ENCODE measurements around the gene NTN1.

The NTN1 gene

GRCh38 chr17:9224485-9224884 is 203.2 kb downstream of the NTN1 start:
- no peak overlapping the region for H4K12ac ChIP-seq (ENCODE audit: low read depth, low read length)
- no peak overlapping the region for H3K4me2 ChIP-seq (ENCODE audit: low read length)
- no peak overlapping the region for H3K27ac ChIP-seq (ENCODE audit: low read depth, low read length)
- no peaks in the 10 kb centered on the region for H3K36me3 ChIP-seq (ENCODE audit: control insufficient read depth in 1 of 2, insufficient read depth in 2 of 2, low read length in 2 of 2)
- no peak overlapping the region for H3K14ac ChIP-seq (ENCODE audit: low read length)
- no peak overlapping the region for H3K9ac ChIP-seq (ENCODE audit: low read length)
- H3K18ac ChIP-seq (ENCODE audit: low read length) = no peak overlapping the region
- no peak overlapping the region for H4K91ac ChIP-seq (ENCODE audit: low read depth, low read length)
- DNase-seq = peak; percentile 33 to 52
- H3K79me1 ChIP-seq (ENCODE audit: low read length) = peaks cover 5% of the 10 kb centered on the region
- H2AK5ac ChIP-seq (ENCODE audit: low read length) = no peak overlapping the region
- peaks cover 10 to 11% of the 10 kb centered on the region in 2 experiments for H3K4me1 ChIP-seq (ENCODE audit: control insufficient read depth in 1 of 2, insufficient read depth in 2 of 2, low read length in 2 of 2)
- peaks cover 10% of the 10 kb centered on the region for H3K9me3 ChIP-seq (ENCODE audit: insufficient read depth, low read depth, low read length)
- no peak overlapping the region for H2BK5ac ChIP-seq (ENCODE audit: low read depth, low read length, poor library complexity)
- H3K27me3 ChIP-seq (ENCODE audit: insufficient read depth, low read length) = no peaks in the 10 kb centered on the region
- H4K8ac ChIP-seq (ENCODE audit: low read depth, low read length) = no peak overlapping the region
- H3K4ac ChIP-seq (ENCODE audit: low read depth, low read length) = no peak overlapping the region
- WGBS (ENCODE audit: extremely low coverage, insufficient coverage, insufficient read length) = no CpG with 5 or more reads among the region's 7 CpGs
- no peak overlapping the region for H3K23ac ChIP-seq (ENCODE audit: low read length)
- no peak overlapping the region for H2BK120ac ChIP-seq (ENCODE audit: insufficient read depth, low read length, poor library complexity)
- H3K4me3 ChIP-seq (ENCODE audit: low read depth, low read length) = no peak overlapping the region
- H2AFZ ChIP-seq (ENCODE audit: insufficient read depth, low read length, poor library complexity) = no peak overlapping the region
- H2BK12ac ChIP-seq (ENCODE audit: low read length) = no peak overlapping the region
- H3K79me2 ChIP-seq (ENCODE audit: control insufficient read depth, insufficient read depth, low read length, poor library complexity) = no peaks in the 10 kb centered on the region

- Histone ChIP-seq H3K9ac (ENCODE audit: low read length) (no peak overlapping the region), H3K18ac (ENCODE audit: low read length) (no peak overlapping the region), H3K4me2 (ENCODE audit: low read length) (no peak overlapping the region), H3K23ac (ENCODE audit: low read length) (no peak overlapping the region), H3K4me1 (ENCODE audit: control insufficient read depth in 1 of 2, insufficient read depth in 2 of 2, low read length in 2 of 2) (peaks cover 0 to 1% of the 10 kb centered on the region in 2 experiments), H3K14ac (ENCODE audit: low read length) (no peak overlapping the region), H3K4ac (ENCODE audit: low read depth, low read length) (no peak overlapping the region), H3K9me3 (ENCODE audit: insufficient read depth, low read depth, low read length) (peaks cover 10% of the 10 kb centered on the region), H3K4me3 (ENCODE audit: low read depth, low read length) (no peak overlapping the region), H2BK12ac (ENCODE audit: low read length) (no peak overlapping the region), H3K27me3 (ENCODE audit: insufficient read depth, low read length) (no peaks in the 10 kb centered on the region), H3K36me3 (ENCODE audit: control insufficient read depth in 1 of 2, insufficient read depth in 2 of 2, low read length in 2 of 2) (no peaks in the 10 kb centered on the region), H2BK120ac (ENCODE audit: insufficient read depth, low read length, poor library complexity) (no peak overlapping the region), H2BK5ac (ENCODE audit: low read depth, low read length, poor library complexity) (no peak overlapping the region), H2AFZ (ENCODE audit: insufficient read depth, low read length, poor library complexity) (no peak overlapping the region), H4K12ac (ENCODE audit: low read depth, low read length) (no peak overlapping the region), H4K8ac (ENCODE audit: low read depth, low read length) (no peak overlapping the region), H3K79me2 (ENCODE audit: control insufficient read depth, insufficient read depth, low read length, poor library complexity) (no peaks in the 10 kb centered on the region), H4K91ac (ENCODE audit: low read depth, low read length) (no peak overlapping the region), H3K79me1 (ENCODE audit: low read length) (no peaks in the 10 kb centered on the region), H3K27ac (ENCODE audit: low read depth, low read length) (no peak overlapping the region), H2AK5ac (ENCODE audit: low read length) (no peak overlapping the region)
- WGBS (ENCODE audit: extremely low coverage, insufficient coverage, insufficient read length) = no CpG with 5 or more reads among the region's 32 CpGs
- DNase-seq = no peak
Observed at GRCh38 chr17:9225305-9226101, 204.2 kb downstream of the NTN1 start.

DNA sequence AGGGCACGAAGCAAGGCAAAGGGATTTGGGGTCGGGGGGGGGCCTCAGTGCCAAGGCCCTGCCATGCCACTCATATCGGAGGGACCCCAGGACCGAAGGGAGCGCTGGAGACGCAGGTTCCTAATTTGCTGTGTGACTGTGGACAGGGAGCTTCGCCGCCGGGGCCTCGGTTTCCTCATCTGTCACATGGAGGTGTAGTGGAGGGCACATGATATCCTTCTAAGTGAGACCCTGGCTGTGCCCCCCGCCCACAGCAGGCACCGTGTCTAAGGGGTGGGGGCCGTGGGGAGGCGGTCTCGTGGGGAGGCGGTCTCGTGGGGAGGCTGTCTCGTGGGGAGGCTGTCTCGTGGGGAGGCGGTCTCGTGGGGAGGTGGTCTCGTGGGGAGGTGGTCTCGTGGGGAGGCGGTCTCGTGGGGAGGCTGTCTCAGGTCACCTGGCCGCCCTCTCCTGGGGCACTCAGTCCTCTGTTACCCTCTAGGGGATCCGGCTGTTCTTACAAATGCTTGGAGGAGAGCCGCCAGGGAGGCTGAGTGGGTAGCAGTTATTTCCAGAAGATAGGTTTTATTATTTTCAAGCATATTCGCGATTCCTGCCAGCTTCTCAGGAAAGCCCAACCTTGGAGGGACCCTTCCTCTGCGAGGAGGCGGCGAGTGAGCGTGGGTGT is 205.0 kb downstream of the NTN1 start:
- H2AK5ac ChIP-seq (ENCODE audit: low read length) = no peak overlapping the region
- H3K79me2 ChIP-seq (ENCODE audit: control insufficient read depth, insufficient read depth, low read length, poor library complexity) = no peaks in the 10 kb centered on the region
- H2BK5ac ChIP-seq (ENCODE audit: low read depth, low read length, poor library complexity) = no peak overlapping the region
- DNase-seq = no peak
- no CpG with 5 or more reads among the region's 34 CpGs for WGBS (ENCODE audit: extremely low coverage, insufficient coverage, insufficient read length)
- H3K23ac ChIP-seq (ENCODE audit: low read length) = no peak overlapping the region
- H3K4ac ChIP-seq (ENCODE audit: low read depth, low read length) = no peak overlapping the region
- no peak overlapping the region for H3K4me2 ChIP-seq (ENCODE audit: low read length)
- no peak overlapping the region for H3K14ac ChIP-seq (ENCODE audit: low read length)
- H4K91ac ChIP-seq (ENCODE audit: low read depth, low read length) = no peak overlapping the region
- no peaks in the 10 kb centered on the region for H3K36me3 ChIP-seq (ENCODE audit: control insufficient read depth in 1 of 2, insufficient read depth in 2 of 2, low read length in 2 of 2)
- H3K9ac ChIP-seq (ENCODE audit: low read length) = no peak overlapping the region
- H3K27me3 ChIP-seq (ENCODE audit: insufficient read depth, low read length) = no peaks in the 10 kb centered on the region
- H2BK12ac ChIP-seq (ENCODE audit: low read length) = no peak overlapping the region
- peaks cover 10% of the 10 kb centered on the region for H3K9me3 ChIP-seq (ENCODE audit: insufficient read depth, low read depth, low read length)
- H4K12ac ChIP-seq (ENCODE audit: low read depth, low read length) = no peak overlapping the region
- no peaks in the 10 kb centered on the region for H3K79me1 ChIP-seq (ENCODE audit: low read length)
- H4K8ac ChIP-seq (ENCODE audit: low read depth, low read length) = no peak overlapping the region
- H3K18ac ChIP-seq (ENCODE audit: low read length) = no peak overlapping the region
- H2AFZ ChIP-seq (ENCODE audit: insufficient read depth, low read length, poor library complexity) = no peak overlapping the region
- H3K4me1 ChIP-seq (ENCODE audit: control insufficient read depth in 1 of 2, insufficient read depth in 2 of 2, low read length in 2 of 2) = no peaks in the 10 kb centered on the region
- H3K4me3 ChIP-seq (ENCODE audit: low read depth, low read length) = no peak overlapping the region
- H3K27ac ChIP-seq (ENCODE audit: low read depth, low read length) = no peak overlapping the region
- H2BK120ac ChIP-seq (ENCODE audit: insufficient read depth, low read length, poor library complexity) = no peak overlapping the region

- Histone ChIP-seq H3K9me3 (ENCODE audit: insufficient read depth, low read depth, low read length) (peaks cover 10% of the 10 kb centered on the region), H3K14ac (ENCODE audit: low read length) (no peak overlapping the region), H3K23ac (ENCODE audit: low read length) (no peak overlapping the region), H3K36me3 (ENCODE audit: control insufficient read depth in 1 of 2, insufficient read depth in 2 of 2, low read length in 2 of 2) (no peaks in the 10 kb centered on the region), H2BK120ac (ENCODE audit: insufficient read depth, low read length, poor library complexity) (no peak overlapping the region), H3K4me3 (ENCODE audit: low read depth, low read length) (peak overlapping the region; percentile 50), H3K4ac (ENCODE audit: low read depth, low read length) (no peak overlapping the region), H3K18ac (ENCODE audit: low read length) (no peak overlapping the region), H4K91ac (ENCODE audit: low read depth, low read length) (no peak overlapping the region), H4K8ac (ENCODE audit: low read depth, low read length) (no peak overlapping the region), H2AFZ (ENCODE audit: insufficient read depth, low read length, poor library complexity) (no peak overlapping the region), H3K27ac (ENCODE audit: low read depth, low read length) (no peak overlapping the region), H3K79me1 (ENCODE audit: low read length) (no peaks in the 10 kb centered on the region), H3K27me3 (ENCODE audit: insufficient read depth, low read length) (no peaks in the 10 kb centered on the region), H4K12ac (ENCODE audit: low read depth, low read length) (no peak overlapping the region), H2BK5ac (ENCODE audit: low read depth, low read length, poor library complexity) (no peak overlapping the region), H2BK12ac (ENCODE audit: low read length) (no peak overlapping the region), H3K4me1 (ENCODE audit: control insufficient read depth in 1 of 2, insufficient read depth in 2 of 2, low read length in 2 of 2) (no peaks in the 10 kb centered on the region), H3K9ac (ENCODE audit: low read length) (no peak overlapping the region), H3K4me2 (ENCODE audit: low read length) (no peak overlapping the region), H3K79me2 (ENCODE audit: control insufficient read depth, insufficient read depth, low read length, poor library complexity) (no peaks in the 10 kb centered on the region), H2AK5ac (ENCODE audit: low read length) (no peak overlapping the region)
- no CpG with 5 or more reads among the region's 14 CpGs for WGBS (ENCODE audit: extremely low coverage, insufficient coverage, insufficient read length)
- DNase-seq = no peak
Observed at GRCh38 chr17:9226794-9227135, 205.5 kb downstream of the NTN1 start.
